WERI-Rb-1 (cell line): ENCODE results near the gene MYO5A.

ENCODE experiments used
- DNase-seq: peaks from one replicate; pipeline ENCODE4 v3.0.0-alpha.2; 2020
- H3K27ac ChIP-seq: fragments of 250-450 bp; sonication (Bioruptor Pico); 2 replicates; pipeline ENCODE4 v1.5.1; 2020; ENCODE audit warnings: mild to moderate bottlenecking, moderate library complexity
- H3K27me3 ChIP-seq: fragments of 250-450 bp; sonication (Bioruptor Pico); 2 replicates; pipeline ENCODE4 v1.5.1; 2021; ENCODE audit warnings: mild to moderate bottlenecking, low read depth, moderate library complexity; ENCODE audit not compliant: insufficient read depth, severe bottlenecking
- H3K36me3 ChIP-seq: fragments of 250-450 bp; sonication (Bioruptor Pico); 2 replicates; pipeline ENCODE4 v1.5.1; 2020; ENCODE audit warnings: mild to moderate bottlenecking, moderate library complexity
- H3K4me3 ChIP-seq: 2 replicates; pipeline ENCODE4 v1.5.1; 2011; ENCODE audit warnings: low read depth, mild to moderate bottlenecking, control low read depth, low read length
- H3K9me3 ChIP-seq: fragments of 250-450 bp; sonication (Bioruptor Pico); 2 replicates; pipeline ENCODE4 v1.5.1; 2021; ENCODE audit warnings: mild to moderate bottlenecking, moderate library complexity; ENCODE audit not compliant: severe bottlenecking
- TF ChIP-seq, protein P1 (sequence below): IDR thresholded peaks from 2 replicates; pipeline ENCODE4 v1.5.1; 2011; ENCODE audit warnings: low read depth, mild to moderate bottlenecking, control low read depth, inconsistent platforms, low read length

The MYO5A gene

GRCh38 chr15:52503788-52504496 lies 24.7 kb downstream of the MYO5A start:
- no peak overlapping the region for H3K27ac ChIP-seq
- no peak for DNase-seq
- H3K36me3 ChIP-seq: no peaks in the 10 kb centered on the region
- H3K27me3 ChIP-seq: no peaks in the 10 kb centered on the region
- no peaks in the 10 kb centered on the region for H3K9me3 ChIP-seq
- no peak overlapping the region for H3K4me3 ChIP-seq
- TF ChIP-seq, protein P1, sequence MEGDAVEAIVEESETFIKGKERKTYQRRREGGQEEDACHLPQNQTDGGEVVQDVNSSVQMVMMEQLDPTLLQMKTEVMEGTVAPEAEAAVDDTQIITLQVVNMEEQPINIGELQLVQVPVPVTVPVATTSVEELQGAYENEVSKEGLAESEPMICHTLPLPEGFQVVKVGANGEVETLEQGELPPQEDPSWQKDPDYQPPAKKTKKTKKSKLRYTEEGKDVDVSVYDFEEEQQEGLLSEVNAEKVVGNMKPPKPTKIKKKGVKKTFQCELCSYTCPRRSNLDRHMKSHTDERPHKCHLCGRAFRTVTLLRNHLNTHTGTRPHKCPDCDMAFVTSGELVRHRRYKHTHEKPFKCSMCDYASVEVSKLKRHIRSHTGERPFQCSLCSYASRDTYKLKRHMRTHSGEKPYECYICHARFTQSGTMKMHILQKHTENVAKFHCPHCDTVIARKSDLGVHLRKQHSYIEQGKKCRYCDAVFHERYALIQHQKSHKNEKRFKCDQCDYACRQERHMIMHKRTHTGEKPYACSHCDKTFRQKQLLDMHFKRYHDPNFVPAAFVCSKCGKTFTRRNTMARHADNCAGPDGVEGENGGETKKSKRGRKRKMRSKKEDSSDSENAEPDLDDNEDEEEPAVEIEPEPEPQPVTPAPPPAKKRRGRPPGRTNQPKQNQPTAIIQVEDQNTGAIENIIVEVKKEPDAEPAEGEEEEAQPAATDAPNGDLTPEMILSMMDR: no peak

- Histone ChIP-seq H3K9me3 (no peaks in the 10 kb centered on the region), H3K4me3 (no peak overlapping the region), H3K27ac (no peak overlapping the region), H3K27me3 (no peaks in the 10 kb centered on the region), H3K36me3 (no peaks in the 10 kb centered on the region)
- DNase-seq: no peak
- TF ChIP-seq, protein P1: no peak
Observed at GRCh38 chr15:52502608-52503007, 26.1 kb downstream of the MYO5A start.

- TF ChIP-seq, protein P1: no peak
- no peaks in the 10 kb centered on the region for H3K9me3 ChIP-seq
- no peak overlapping the region for H3K4me3 ChIP-seq
- no peak for DNase-seq
- H3K27me3 ChIP-seq: no peaks in the 10 kb centered on the region
- no peaks in the 10 kb centered on the region for H3K36me3 ChIP-seq
- no peak overlapping the region for H3K27ac ChIP-seq
Observed at GRCh38 chr15:52499506-52499905, 29.2 kb downstream of the MYO5A start.

GRCh38 chr15:52498706-52499105 lies 30.0 kb downstream of the MYO5A start:
- no peak overlapping the region for H3K27ac ChIP-seq
- TF ChIP-seq, protein P1: no peak
- no peak for DNase-seq
- no peak overlapping the region for H3K4me3 ChIP-seq
- H3K36me3 ChIP-seq: no peaks in the 10 kb centered on the region
- no peaks in the 10 kb centered on the region for H3K9me3 ChIP-seq
- no peaks in the 10 kb centered on the region for H3K27me3 ChIP-seq

DNA sequence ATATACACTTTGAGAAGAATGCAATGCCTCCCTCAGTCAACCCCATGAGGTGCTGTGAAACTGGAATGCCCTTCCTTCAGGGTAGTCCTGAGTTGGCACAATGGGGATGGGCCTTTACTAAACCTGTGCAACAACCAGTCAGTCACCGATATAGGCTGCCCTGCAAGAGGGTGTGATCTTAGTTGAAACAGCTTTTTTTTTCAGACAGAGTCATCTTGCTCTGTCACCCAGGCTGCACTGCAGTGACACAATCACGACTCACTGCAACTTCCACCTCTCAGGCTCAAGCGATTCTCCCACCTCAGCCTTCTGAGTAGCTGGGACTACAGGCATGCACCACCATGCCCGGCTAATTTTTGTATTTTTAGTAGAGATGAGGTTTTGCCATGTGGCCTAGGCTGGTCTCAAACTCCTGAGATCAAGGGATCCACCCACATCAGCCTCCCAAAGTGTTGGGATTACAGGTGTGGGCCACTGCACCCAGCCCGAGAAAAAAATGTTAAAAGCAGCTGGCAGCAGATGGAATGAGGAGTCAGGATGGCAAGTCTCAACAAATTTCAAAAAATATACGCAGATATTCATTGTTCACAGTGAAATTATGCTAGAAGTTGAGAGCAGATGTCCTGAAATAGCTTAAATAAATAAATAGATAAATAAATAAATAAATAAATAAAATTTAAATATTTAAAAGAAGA lies 31.8 kb downstream of the MYO5A start:
- Histone ChIP-seq H3K36me3 (no peaks in the 10 kb centered on the region), H3K9me3 (no peaks in the 10 kb centered on the region), H3K4me3 (no peak overlapping the region), H3K27me3 (no peaks in the 10 kb centered on the region), H3K27ac (no peak overlapping the region)
- DNase-seq: no peak
- TF ChIP-seq, protein P1: no peak
